SK-N-SH treated with all-trans-retinoic acid at 6 μM for 48 hours (cell line): ENCODE data around the gene PRSS36.

Source experiments
- CSDC2 ChIP-seq: fragments of 250-450 bp; sonication (Bioruptor Pico); IDR thresholded peaks from 2 replicates; pipeline ENCODE4 v1.5.0; 2020; ENCODE audit warnings: mild to moderate bottlenecking, moderate library complexity
- OSR1 ChIP-seq: fragments of 250-450 bp; sonication (Bioruptor Pico); IDR thresholded peaks from 2 replicates; pipeline ENCODE4 v1.8.0; 2022; ENCODE audit warnings: moderate library complexity, mild to moderate bottlenecking, inconsistent platforms
- ZFP3 ChIP-seq: fragments of 250-450 bp; sonication (Bioruptor Pico); IDR thresholded peaks from 2 replicates; pipeline ENCODE4 v1.5.0; 2020; ENCODE audit warnings: mild to moderate bottlenecking, moderate library complexity
- ZFP30 ChIP-seq: fragments of 450-650 bp; formaldehyde crosslinking; IDR thresholded peaks from 2 replicates; pipeline ENCODE4 v1.5.0; 2022; ENCODE audit warnings: mild to moderate bottlenecking, moderate library complexity
- TF ChIP-seq, protein P1 (sequence below): fragments of 250-450 bp; sonication (Bioruptor Pico); IDR thresholded peaks from 2 replicates; pipeline ENCODE4 v1.5.1; 2020; ENCODE audit warnings: low read depth, mild to moderate bottlenecking, moderate library complexity

DNA sequence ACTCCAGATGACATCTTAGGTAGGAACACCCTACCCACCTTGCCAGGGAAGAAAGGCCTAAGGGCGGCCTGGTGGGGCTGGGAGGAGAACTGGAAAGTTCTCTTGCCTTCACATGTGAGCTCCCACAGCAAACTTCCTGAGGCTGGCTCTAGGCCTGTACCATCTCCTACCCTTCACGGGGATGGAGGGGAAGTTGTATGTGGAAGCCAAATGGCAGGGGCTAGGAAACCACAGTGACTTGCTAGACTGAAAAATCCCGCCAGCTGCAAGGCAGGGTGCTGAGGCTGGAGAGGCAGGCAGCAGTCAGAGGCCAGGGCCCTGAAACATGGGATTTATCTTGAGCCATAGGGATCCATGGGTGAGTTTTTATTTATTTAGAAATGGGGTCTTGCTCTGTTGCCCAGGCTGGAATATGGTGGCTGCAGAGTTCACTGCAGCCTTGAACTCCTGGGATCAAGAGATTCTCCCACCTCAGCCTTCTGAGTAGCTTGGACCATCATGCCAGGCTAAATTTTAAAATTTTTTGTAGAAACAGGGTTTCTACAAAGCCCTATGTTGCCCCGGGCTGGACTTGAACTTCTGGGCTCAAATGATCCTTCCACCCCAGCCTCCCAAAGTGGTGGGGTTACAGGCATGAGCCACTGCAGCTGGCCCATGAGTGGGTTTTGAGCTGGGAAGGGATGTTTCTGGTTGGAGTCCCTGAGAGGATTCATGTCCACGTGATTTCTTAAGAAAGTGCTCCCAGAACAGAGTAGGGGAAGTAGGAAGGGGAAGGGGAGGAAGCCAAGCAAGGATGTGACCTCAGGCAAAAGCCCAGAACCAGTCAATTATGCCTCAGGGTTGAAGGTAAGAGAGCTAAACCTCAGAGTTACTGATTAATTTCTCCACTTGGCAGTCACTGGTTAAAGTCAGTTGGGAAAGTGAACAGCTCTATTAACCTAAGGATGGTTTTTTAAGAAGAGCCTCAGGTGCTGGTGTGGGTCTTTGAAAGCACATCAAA, 36.4 kb downstream of the PRSS36 start:
- TF ChIP-seq ZFP30 (CRISPR knock-in tag), result no peak
- no peak for TF ChIP-seq ZFP3 (CRISPR knock-in tag)
- TF ChIP-seq, protein P1, sequence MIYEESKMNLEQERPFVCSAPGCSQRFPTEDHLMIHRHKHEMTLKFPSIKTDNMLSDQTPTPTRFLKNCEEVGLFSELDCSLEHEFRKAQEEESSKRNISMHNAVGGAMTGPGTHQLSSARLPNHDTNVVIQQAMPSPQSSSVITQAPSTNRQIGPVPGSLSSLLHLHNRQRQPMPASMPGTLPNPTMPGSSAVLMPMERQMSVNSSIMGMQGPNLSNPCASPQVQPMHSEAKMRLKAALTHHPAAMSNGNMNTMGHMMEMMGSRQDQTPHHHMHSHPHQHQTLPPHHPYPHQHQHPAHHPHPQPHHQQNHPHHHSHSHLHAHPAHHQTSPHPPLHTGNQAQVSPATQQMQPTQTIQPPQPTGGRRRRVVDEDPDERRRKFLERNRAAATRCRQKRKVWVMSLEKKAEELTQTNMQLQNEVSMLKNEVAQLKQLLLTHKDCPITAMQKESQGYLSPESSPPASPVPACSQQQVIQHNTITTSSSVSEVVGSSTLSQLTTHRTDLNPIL (CRISPR knock-in tag), result no peak
- no peak for TF ChIP-seq CSDC2 (CRISPR knock-in tag)
- TF ChIP-seq OSR1 (CRISPR knock-in tag), result no peak
